ENCODE results near the gene TMEM115.

GRCh38 chr3:50345586-50346234 is 13.6 kb downstream of the TMEM115 start, which contains the start of gene ZMYND10:
- TF ChIP-seq CTCF (IDR thresholded peaks at IDR 0.05) (no peak), POLR2A (IDR thresholded peaks at IDR 0.05) (no peak)
